NCI-H2196 (cell line): ENCODE data around the gene MYOF.

Source experiments
- DNase-seq: peaks from one replicate; lab custom pipeline; 2025; ENCODE audit not compliant: unreplicated experiment; lab: John Stamatoyannopoulos, UW

MYOF gene

DNA sequence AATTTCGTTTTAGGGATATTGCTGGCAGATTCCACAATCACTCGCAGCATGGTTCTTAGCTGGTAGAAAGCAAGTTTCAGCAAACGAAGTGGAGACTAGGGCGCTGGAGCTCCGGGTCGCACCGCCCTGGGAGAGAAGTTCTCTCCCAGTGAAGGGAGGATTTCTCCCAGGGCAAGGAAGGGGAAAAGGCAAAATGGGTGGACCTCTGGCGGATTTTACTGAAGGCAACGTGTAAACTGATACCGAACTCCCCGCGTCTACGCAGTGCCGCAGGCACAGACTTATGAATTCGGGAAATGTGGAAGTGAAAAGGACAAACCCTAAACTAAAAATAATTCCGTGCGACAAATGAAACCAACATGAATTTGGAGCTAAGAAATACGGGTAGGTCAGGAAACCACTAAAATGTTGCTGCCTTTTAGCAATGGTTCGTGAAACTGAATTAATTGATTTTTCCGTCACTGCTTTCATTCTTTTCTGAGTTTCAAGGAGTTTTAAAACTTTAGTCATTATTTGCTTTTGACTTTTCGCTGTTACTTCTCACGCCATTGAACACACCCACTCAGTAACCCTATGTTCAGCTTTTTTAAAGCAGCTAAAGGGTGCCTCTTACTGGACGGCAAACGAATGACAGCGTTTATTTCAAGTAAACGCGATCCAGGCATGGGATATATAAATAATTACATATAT, at the start of gene MYOF:
MYOF (minus strand) TSS at position 190 of the 690 bp plus-strand sequence; CDS start at position 50, 140 bp downstream.
- peak; percentile 63 for DNase-seq

- DNase-seq: no peak
Observed at GRCh38 chr10:93518531-93518930, 36.4 kb upstream of the MYOF start.

- DNase-seq: no peak
Observed at GRCh38 chr10:93516006-93516380, 33.9 kb upstream of the MYOF start.

- DNase-seq: no peak
Observed at GRCh38 chr10:93515071-93516005, 33.2 kb upstream of the MYOF start.

DNA sequence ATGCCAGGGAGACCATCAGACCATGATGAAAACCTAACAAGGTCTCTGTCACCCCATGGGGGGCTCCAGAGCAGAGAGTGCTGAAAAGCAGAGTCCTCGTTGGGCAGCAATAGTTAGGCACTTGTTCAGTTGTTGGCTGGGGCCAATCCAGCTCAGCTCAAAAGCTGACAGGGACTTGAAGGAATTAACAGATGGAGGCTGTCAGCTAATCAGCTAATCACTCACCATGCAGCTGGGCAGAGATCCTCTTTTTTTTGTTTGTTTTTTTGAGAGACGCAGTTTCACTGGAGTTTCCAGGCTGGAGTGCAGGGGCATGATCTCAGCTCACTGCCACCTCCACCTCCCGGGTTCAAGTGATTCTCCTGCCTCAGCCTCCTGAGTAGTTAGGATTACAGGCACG, 32.4 kb upstream of the MYOF start:
- DNase-seq: no peak

DNA sequence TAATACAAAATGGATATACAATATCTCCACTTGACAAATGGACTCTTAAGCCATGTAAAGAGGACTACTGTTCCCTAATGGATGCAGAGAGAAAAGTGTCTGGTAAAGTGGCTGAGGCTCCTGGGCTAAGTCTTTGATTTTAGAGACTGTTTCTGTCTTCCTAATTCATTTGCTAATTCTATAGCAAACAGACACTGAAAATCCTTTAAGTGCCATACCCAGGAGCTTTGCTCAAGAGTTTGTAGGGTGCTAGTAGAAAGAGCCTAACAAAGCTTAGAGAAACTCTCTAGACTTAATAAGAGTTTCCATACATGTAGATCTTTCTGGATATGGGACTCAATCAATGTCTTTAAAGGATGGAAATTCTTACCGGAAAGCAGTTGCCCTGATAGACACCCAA, 31.0 kb upstream of the MYOF start:
- DNase-seq: no peak

GRCh38 chr10:93512565-93512964, 30.4 kb upstream of the MYOF start:
- no peak for DNase-seq

DNA sequence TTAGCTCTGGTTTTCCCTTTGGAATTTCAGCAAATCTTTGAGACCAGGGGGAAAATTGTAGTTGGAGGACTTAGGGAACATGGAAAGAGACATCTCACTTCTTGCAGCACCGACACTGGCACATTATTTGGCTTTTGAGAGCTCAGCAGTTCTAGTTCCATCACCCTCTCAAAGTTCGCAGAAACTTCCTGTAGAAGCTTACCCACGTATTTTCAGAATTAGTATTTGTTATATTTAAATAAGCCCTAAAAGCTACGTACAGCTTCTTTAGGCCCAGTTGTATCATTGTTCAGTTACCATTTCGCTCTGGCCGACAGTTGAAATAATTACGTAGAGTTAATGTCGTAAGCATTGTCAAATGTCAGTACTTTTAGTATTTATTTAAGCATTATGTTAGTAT, 27.7 kb upstream of the MYOF start:
- DNase-seq: no peak

- no peak for DNase-seq
Observed at GRCh38 chr10:93505075-93505474, 22.9 kb upstream of the MYOF start.

DNA sequence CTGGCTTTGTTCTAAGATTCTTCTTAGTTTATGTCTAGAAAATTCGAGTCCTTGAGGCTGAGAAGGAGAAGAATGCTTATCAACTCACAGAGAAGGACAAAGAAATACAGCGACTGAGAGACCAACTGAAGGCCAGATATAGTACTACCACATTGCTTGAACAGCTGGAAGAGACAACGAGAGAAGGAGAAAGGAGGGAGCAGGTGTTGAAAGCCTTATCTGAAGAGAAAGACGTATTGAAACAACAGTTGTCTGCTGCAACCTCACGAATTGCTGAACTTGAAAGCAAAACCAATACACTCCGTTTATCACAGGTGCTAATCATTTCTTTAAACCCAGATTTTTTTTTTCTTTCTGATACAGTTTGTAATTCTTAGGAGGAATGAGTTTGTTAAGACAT, 20.9 kb upstream of the MYOF start:
- DNase-seq: no peak

DNA sequence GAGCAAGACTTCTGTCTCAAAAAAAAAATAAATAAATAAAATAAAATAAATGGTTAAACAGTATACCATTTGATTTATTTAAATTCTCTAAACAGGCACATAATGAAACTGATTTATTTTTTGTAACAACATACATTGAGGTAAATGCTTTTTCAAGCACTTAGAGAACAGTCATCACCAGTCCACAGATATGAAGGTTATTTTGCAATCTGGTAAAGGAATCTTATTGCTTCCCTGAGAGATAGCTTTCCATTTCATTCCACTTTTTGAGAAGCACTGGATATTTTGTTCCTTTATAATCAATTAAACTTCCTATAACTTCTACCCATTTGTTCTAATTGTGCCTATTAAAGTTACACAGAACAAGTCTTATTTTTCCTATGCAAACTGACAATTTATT, 19.5 kb upstream of the MYOF start:
- DNase-seq: no peak

GRCh38 chr10:93498166-93498565, 16.0 kb upstream of the MYOF start:
- DNase-seq: no peak

- peak; percentile 84 for DNase-seq
Observed at GRCh38 chr10:93496322-93497041, 14.3 kb upstream of the MYOF start, which contains the start of gene CEP55. Gene CEP55 (plus strand): TSS chr10:93496612. CDS start chr10:93500052, 3,440 bp downstream.

GRCh38 chr10:93495654-93496321, 13.7 kb upstream of the MYOF start:
- peak; percentile 17 for DNase-seq

DNA sequence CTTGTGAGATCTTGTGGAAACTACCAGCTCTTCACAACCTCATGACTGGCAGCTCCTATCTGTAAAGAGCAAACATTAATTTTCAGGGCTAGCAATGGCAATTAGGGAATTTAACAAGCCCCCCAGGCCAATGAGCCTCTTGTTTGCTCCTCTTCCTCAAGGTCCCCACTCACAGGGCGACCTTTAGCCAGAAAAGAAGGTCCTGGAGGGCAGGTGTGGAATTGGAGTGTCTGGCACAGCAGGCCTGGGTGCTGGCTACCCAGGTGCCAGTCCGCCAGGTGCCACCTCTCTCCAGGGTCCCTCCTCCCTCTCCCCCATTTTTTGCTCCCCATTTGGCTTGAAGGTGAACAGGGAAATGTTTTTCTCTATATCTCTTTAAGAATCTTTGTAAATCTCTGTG, 12.4 kb upstream of the MYOF start:
- no peak for DNase-seq

DNA sequence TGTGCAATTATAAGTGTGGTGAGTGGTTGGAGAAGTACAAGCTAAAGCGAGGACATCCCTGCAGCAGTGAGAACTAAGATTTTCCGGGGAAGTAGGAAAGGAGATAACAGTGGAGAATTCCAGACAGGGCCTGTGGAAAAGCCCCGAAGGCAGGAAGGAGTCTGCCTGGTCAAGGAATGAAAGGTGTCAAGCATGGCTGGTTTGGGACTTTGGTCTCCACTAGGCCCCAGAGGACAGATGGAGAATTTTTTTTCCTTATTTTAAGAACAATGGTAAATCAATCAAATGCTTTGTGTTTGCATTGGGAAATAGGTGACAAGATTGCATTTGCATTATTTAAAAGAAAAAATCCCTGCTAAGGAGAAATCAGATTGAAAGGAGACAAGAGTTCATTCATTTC, 11.0 kb upstream of the MYOF start:
- DNase-seq: no peak

DNA sequence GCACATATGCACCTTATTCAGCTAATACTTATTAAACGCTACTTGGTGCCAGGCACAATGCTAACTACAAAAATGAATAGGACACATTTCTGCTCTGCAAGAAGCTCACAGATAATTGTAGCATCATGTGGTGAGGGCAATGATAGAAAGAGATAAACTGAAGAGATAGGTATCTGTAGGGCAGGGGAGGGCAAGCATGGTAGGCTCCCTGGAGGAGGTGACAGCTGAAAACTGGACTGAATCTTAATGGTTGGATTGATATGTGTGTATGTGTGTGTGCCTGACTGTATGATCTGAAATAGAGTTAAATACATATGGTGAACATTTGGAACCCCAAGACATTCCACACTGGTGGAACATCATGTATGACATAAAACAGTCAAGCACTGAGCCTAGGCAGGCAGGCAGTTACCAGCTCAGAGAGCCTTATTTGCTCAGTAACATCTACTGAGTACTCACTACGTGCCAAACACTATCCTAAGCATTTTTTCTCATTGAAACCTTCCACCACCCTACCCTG, 9.5 kb upstream of the MYOF start:
- no peak for DNase-seq

- no peak for DNase-seq
Observed at GRCh38 chr10:93488956-93489528, 6.9 kb upstream of the MYOF start.

GRCh38 chr10:93485690-93486089, 3.6 kb upstream of the MYOF start:
- no peak for DNase-seq

DNA sequence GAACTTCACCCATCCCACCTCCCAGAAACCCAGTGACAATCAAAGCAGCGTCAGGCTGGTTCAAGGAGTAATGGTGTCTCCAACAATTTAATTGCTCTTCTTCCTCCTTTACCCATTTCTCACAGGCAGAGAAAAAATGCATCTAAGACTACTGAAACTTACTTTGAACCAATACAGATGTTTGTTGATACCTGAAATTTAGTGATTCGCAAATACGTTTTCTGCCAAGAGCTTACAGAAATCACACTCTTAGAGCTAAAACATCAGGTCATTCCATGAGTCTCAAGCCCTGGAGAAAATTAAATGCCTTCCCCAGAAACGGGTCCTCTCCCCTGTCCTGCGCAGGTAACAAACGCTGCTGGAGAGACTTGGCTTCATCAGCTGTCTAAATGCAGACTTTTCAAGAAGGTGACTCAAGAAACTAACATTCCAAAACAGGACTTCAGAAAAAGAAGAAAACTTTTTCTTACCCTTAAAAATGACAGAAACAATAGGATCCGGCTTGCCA, 443 bp downstream of the MYOF start:
- DNase-seq: no peak
